Mesothelial cell of epicardium (in vitro differentiated cells): ENCODE measurements around the gene WASHC2A. TPM values are rescaled to one million over a fixed set of nuclear protein-coding genes. Genes with fewer than 3 reads are reported as not detected.
A peak's percentile ranks its signal among the peaks of the same experiment; 100 is the strongest.
"Not testable (repeated sequence)": the region's sequence is repeated elsewhere in the genome, so short reads cannot be mapped to it uniquely, and the experiment has no call there.

Experiments
- DNase-seq, 2 experiments: peaks; one replicate each; pipeline ENCODE4 v3.0.0; 2021; ENCODE audit warnings: low spot score in 2 of 2; ENCODE audit not compliant: unreplicated experiment in 2 of 2
- H3K27ac Mint-ChIP-seq: 2 replicates; pipeline ENCODE4 v1.8.0; 2021; ENCODE audit warnings: mixed read lengths
- H3K27me3 Mint-ChIP-seq: 2 replicates; pipeline ENCODE4 v1.8.0; 2021; ENCODE audit warnings: low read depth, mixed read lengths
- H3K36me3 Mint-ChIP-seq: 2 replicates; pipeline ENCODE4 v1.8.0; 2021; ENCODE audit warnings: mixed read lengths
- H3K4me1 Mint-ChIP-seq: 2 replicates; pipeline ENCODE4 v1.8.0; 2021; ENCODE audit warnings: mixed read lengths
- H3K4me3 Mint-ChIP-seq: 2 replicates; pipeline ENCODE4 v1.8.0; 2021; ENCODE audit warnings: mild to moderate bottlenecking, moderate library complexity, mixed read lengths
- H3K9me3 Mint-ChIP-seq: 2 replicates; pipeline ENCODE4 v1.8.0; 2021; ENCODE audit warnings: mixed read lengths
- CTCF ChIP-seq: fragments of 200-600 bp; sonication (generic); IDR thresholded peaks from one replicate; pipeline ENCODE4 v1.5.0; 2021; ENCODE audit warnings: antibody characterized with exemption; ENCODE audit not compliant: unreplicated experiment
- total RNA-seq: library from RNA; stranded (reverse); gene quantifications from 3 replicates; pipeline ENCODE4 v1.2.1, GENCODE V29; 2021

Gene WASHC2A
- total RNA-seq, 1 donor from 2014 or later: 35.4 TPM

- Mint-ChIP-seq H3K27me3 (peaks cover 25% of the 10 kb centered on the region), H3K36me3 (no peaks in the 10 kb centered on the region), H3K4me3 (no peak overlapping the region), H3K4me1 (no peaks in the 10 kb centered on the region), H3K27ac (no peak overlapping the region), H3K9me3 (peaks cover 3% of the 10 kb centered on the region)
- DNase-seq: no peak
- TF ChIP-seq CTCF: no peak
These were observed 40.6 kb upstream of the WASHC2A start for GRCh38 chr10:50027195-50027594.

- Mint-ChIP-seq H3K27ac (no peak overlapping the region), H3K4me3 (no peak overlapping the region), H3K9me3 (no peaks in the 10 kb centered on the region), H3K36me3 (no peaks in the 10 kb centered on the region), H3K27me3 (peaks cover 32% of the 10 kb centered on the region), H3K4me1 (no peaks in the 10 kb centered on the region)
- no peak for DNase-seq
- TF ChIP-seq CTCF: no peak
These were observed 34.3 kb upstream of the WASHC2A start for GRCh38 chr10:50033481-50033880.

- DNase-seq, H3K9me3 Mint-ChIP-seq, H3K36me3 Mint-ChIP-seq, H3K27ac Mint-ChIP-seq, H3K4me1 Mint-ChIP-seq, H3K4me3 Mint-ChIP-seq: not testable (repeated sequence)
- peaks cover 39% of the 10 kb centered on the region for H3K27me3 Mint-ChIP-seq
These were observed 32.4 kb upstream of the WASHC2A start for GRCh38 chr10:50035337-50035736.

GRCh38 chr10:50044941-50045664 lies 22.7 kb upstream of the WASHC2A start:
- no peaks in the 10 kb centered on the region for H3K9me3 Mint-ChIP-seq
- H3K4me3 Mint-ChIP-seq: no peak overlapping the region
- peaks cover 8% of the 10 kb centered on the region for H3K27me3 Mint-ChIP-seq
- no peaks in the 10 kb centered on the region for H3K36me3 Mint-ChIP-seq
- no peak for DNase-seq
- no peak for TF ChIP-seq CTCF
- no peak overlapping the region for H3K27ac Mint-ChIP-seq
- peaks cover 3% of the 10 kb centered on the region for H3K4me1 Mint-ChIP-seq

GRCh38 chr10:50046457-50046856 lies 21.3 kb upstream of the WASHC2A start:
- not testable (repeated sequence) for H3K36me3 Mint-ChIP-seq, H3K27me3 Mint-ChIP-seq, H3K4me1 Mint-ChIP-seq, H3K9me3 Mint-ChIP-seq, DNase-seq, H3K4me3 Mint-ChIP-seq
- peak overlapping the region; percentile 37 for H3K27ac Mint-ChIP-seq

GRCh38 chr10:50047594-50047993 lies 20.2 kb upstream of the WASHC2A start:
- H3K4me1 Mint-ChIP-seq, H3K9me3 Mint-ChIP-seq, H3K36me3 Mint-ChIP-seq: not testable (repeated sequence)

GRCh38 chr10:50051995-50052660 lies 15.6 kb upstream of the WASHC2A start:
- peaks cover 15% of the 10 kb centered on the region for H3K27me3 Mint-ChIP-seq
- H3K9me3 Mint-ChIP-seq, H3K4me3 Mint-ChIP-seq, H3K36me3 Mint-ChIP-seq, H3K27ac Mint-ChIP-seq, DNase-seq, H3K4me1 Mint-ChIP-seq: not testable (repeated sequence)

More at GRCh38 chr10:50047594-50047993, 20.2 kb upstream of the WASHC2A start:
- not testable (repeated sequence) for H3K27me3 Mint-ChIP-seq, DNase-seq, H3K4me3 Mint-ChIP-seq, H3K27ac Mint-ChIP-seq

GRCh38 chr10:50052778-50053376 lies 14.9 kb upstream of the WASHC2A start:
- H3K27me3 Mint-ChIP-seq: peaks cover 18% of the 10 kb centered on the region
- not testable (repeated sequence) for H3K36me3 Mint-ChIP-seq, DNase-seq, H3K9me3 Mint-ChIP-seq, H3K4me3 Mint-ChIP-seq, H3K27ac Mint-ChIP-seq, H3K4me1 Mint-ChIP-seq

- not testable (repeated sequence) for H3K4me3 Mint-ChIP-seq, DNase-seq, H3K36me3 Mint-ChIP-seq, H3K9me3 Mint-ChIP-seq, H3K27ac Mint-ChIP-seq, H3K4me1 Mint-ChIP-seq
- peaks cover 37% of the 10 kb centered on the region for H3K27me3 Mint-ChIP-seq
These were observed 12.1 kb upstream of the WASHC2A start for GRCh38 chr10:50055494-50056292.

- not testable (repeated sequence) for H3K4me3 Mint-ChIP-seq, H3K4me1 Mint-ChIP-seq, H3K27ac Mint-ChIP-seq, DNase-seq, H3K36me3 Mint-ChIP-seq, H3K9me3 Mint-ChIP-seq
- H3K27me3 Mint-ChIP-seq: peaks cover 43% of the 10 kb centered on the region
These were observed 11.1 kb upstream of the WASHC2A start for GRCh38 chr10:50056654-50057053.
